WI38 (cell line): ENCODE results near the gene ACOT6.
"Not testable (repeated sequence)": the region's sequence is repeated elsewhere in the genome, so short reads cannot be mapped to it uniquely, and the experiment has no call there.

ENCODE experiments used
- H3K4me3 ChIP-seq: 2 replicates; pipeline ENCODE4 v1.5.1; 2011; ENCODE audit warnings: low read depth, mild to moderate bottlenecking, control low read depth, low read length
- TF ChIP-seq, protein P1 (sequence below): IDR thresholded peaks from 2 replicates; pipeline ENCODE4 v1.5.1; 2012; ENCODE audit warnings: low read depth, mild to moderate bottlenecking, control low read depth, low read length

ACOT6 gene, protein sequence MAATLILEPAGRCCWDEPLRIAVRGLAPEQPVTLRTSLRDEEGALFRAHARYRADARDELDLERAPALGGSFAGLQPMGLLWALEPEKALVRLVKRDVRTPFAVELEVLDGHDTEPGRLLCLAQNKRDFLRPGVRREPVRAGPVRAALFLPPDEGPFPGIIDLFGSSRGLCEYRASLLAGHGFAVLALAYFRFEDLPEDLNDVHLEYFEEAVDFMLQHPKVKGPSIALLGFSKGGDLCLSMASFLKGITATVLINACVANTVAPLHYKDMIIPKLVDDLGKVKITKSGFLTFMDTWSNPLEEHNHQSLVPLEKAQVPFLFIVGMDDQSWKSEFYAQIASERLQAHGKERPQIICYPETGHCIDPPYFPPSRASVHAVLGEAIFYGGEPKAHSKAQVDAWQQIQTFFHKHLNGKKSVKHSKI

GRCh38 chr14:73612339-73613045 lies at the start of gene ACOT6:
TSS of gene ACOT6 (plus strand) at chr14:73612517. CDS start at chr14:73612572, 55 bp downstream.
- H3K4me3 ChIP-seq, result peak within 1 kb of the TSS; percentile 65
- TF ChIP-seq, protein P1, sequence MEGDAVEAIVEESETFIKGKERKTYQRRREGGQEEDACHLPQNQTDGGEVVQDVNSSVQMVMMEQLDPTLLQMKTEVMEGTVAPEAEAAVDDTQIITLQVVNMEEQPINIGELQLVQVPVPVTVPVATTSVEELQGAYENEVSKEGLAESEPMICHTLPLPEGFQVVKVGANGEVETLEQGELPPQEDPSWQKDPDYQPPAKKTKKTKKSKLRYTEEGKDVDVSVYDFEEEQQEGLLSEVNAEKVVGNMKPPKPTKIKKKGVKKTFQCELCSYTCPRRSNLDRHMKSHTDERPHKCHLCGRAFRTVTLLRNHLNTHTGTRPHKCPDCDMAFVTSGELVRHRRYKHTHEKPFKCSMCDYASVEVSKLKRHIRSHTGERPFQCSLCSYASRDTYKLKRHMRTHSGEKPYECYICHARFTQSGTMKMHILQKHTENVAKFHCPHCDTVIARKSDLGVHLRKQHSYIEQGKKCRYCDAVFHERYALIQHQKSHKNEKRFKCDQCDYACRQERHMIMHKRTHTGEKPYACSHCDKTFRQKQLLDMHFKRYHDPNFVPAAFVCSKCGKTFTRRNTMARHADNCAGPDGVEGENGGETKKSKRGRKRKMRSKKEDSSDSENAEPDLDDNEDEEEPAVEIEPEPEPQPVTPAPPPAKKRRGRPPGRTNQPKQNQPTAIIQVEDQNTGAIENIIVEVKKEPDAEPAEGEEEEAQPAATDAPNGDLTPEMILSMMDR, result no peak

- H3K4me3 ChIP-seq, result not testable (repeated sequence)
Observed at GRCh38 chr14:73562696-73563095, 49.6 kb upstream of the ACOT6 start.

GRCh38 chr14:73566431-73566830 lies 45.9 kb upstream of the ACOT6 start:
- not testable (repeated sequence) for H3K4me3 ChIP-seq

DNA sequence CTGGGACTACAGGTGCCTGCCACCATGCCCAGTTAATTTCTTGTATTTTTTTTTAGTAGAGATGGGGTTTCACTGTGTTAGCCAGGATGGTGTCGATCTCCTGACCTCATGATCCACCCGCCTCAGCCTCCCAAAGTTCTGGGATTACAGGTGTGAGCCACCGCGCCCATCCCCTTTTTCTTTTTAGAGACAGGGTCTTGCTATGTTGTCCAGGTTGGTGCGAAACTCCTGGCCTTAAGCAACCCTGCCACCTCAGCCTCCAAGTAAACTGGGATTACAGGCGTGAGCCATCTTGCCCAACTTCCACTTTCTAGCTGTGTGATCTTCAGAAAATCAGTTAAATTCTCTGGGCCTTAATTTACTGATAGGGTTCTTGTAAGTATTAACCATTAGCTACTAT lies 45.4 kb upstream of the ACOT6 start:
- not testable (repeated sequence) for H3K4me3 ChIP-seq

DNA sequence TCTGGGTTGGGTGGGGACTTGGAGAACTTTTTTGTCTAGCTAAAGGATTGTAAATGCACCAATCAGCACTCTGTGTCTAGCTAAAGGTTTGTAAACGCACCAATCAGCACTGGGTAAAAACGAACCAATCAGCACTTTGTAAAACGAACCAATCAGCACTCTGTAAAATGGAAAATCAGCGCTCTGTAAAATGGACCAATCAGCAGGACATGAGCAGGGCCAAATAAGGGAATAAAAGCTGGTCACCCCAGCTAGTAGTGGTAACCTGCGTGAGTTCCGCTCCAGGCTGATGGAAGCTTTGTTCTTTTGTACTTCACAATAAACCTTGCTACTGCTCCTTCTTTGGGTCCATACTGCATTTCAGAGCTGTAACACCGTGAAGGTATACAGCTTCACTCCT lies 45.0 kb upstream of the ACOT6 start:
- TF ChIP-seq, protein P1, result no peak
- no peak overlapping the region for H3K4me3 ChIP-seq

GRCh38 chr14:73567951-73568885 lies 44.1 kb upstream of the ACOT6 start:
- peak overlapping the region; percentile 65 for H3K4me3 ChIP-seq
- TF ChIP-seq, protein P1, result no peak

DNA sequence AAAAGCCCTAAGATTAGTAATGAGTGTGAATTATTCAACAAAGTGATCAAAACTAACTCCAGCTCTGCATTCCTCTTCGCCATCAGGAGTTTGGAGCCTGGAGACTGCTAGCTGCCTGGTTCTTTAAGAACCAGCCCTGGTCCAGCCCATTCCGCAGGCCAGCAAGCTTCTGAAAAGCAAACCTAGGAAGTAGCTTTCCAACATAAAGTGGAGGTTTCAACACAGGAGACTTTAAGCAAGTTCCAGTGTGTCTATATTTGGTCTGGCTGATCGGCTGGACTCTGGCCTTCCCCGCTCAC lies 43.5 kb upstream of the ACOT6 start:
- H3K4me3 ChIP-seq, result peak overlapping the region; percentile 65

DNA sequence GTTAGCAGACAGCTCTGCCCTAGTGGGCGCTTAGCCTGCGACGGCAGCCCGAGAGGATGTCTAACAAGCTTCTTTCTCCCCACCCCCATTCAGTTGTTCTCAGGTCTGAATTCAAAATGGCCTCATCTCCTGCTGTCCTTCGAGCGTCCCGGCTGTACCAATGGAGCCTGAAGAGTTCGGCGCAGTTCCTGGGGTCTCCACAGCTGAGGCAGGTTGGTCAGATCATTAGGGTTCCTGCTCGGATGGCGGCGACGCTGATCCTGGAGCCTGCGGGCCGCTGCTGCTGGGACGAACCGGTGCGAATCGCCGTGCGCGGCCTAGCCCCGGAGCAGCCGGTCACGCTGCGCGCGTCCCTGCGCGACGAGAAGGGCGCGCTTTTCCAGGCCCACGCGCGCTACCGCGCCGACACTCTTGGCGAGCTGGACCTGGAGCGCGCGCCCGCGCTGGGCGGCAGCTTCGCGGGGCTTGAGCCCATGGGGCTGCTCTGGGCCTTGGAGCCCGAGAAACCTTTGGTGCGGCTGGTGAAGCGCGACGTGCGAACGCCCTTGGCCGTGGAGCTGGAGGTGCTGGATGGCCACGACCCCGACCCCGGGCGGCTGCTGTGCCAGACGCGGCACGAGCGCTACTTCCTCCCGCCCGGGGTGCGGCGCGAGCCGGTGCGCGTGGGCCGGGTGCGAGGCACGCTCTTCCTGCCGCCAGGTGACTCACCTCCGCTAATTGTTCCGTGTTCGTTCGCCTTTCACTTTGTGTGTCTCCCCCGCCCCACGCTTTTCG lies 42.9 kb upstream of the ACOT6 start, which contains the start of gene ACOT2:
ACOT2 (plus strand) TSS at position 29 of the 774 bp plus-strand sequence; CDS start at position 57, 28 bp downstream.
- H3K4me3 ChIP-seq, result peak within 1 kb of the TSS; percentile 65

- not testable (repeated sequence) for H3K4me3 ChIP-seq
- TF ChIP-seq, protein P1, result peak; percentile 60
Observed at GRCh38 chr14:73570913-73571312, 41.4 kb upstream of the ACOT6 start.

GRCh38 chr14:73573034-73573433 lies 39.3 kb upstream of the ACOT6 start:
- not testable (repeated sequence) for H3K4me3 ChIP-seq

DNA sequence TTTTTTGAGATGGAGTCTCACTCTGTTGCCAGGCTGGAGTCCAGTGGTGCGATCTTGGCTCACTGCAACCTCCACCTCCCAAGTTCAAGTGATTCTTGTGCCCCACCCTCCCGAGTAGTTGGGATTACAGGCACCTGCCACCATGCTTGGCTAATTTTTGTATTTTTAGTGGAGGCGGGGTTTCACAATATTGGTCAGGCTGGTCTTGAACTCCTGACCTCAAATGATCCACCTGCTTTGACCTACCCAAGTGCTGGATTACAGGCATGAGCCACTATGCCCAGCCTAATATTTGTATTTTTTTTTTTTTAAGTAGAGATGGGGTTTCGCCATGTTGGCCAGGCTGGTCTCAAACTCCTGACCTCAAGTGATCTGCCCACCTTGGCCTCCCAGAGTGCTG lies 38.6 kb upstream of the ACOT6 start:
- H3K4me3 ChIP-seq, result not testable (repeated sequence)

DNA sequence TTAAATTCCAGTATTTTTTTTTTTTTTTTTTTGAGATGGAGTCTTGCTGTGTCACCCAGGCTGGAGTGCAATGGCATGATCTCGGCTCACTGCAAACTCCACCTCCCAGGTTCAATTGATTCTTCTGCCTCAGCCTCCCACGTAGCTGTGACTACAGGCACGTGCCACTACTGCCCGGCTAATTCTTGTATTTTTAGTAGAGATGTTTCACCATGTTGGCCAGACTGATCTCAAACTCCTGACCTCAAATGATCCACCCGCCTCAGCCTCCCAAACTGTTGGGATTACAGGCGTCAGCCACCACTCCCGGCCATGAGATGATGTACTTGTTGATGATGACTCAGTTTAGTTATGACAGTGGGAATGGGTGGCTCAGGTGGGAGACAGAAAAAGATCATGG lies 38.1 kb upstream of the ACOT6 start:
- H3K4me3 ChIP-seq, result not testable (repeated sequence)
